Stimulated activated naive CD4-positive, alpha-beta T cell treated with Interleukin-2 at 50 U/mL for 16 hours (primary cell): ENCODE results near the gene TRABD2A.
A peak's percentile ranks its signal among the peaks of the same experiment; 100 is the strongest.

Experiments used
- DNase-seq: peaks from one replicate; lab custom pipeline; 2025; lab: John Stamatoyannopoulos, UW

Gene TRABD2A

GRCh38 chr2:84904151-84904550 lies 23.3 kb upstream of the TRABD2A start:
- DNase-seq: no peak

DNA sequence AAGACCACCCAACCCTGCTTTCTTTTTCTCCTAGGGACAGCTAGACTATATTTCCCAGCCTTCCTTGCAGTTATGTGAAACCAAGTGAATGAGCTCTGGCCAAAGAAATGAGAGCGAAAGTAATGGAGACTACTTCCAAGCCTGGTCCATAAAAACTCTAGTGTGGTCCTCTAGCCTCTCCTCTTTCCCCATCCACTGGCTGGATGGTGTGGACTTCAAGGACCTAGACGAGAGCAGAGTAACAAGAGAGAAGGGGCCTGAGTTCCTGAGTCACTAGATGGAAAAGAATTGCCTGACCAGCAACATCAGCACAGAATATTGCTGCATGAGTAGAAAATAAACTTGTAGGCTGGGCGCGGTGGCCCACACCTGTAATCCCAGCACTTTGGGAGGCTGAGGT lies 21.6 kb upstream of the TRABD2A start:
- DNase-seq: no peak

GRCh38 chr2:84901593-84902120 lies 20.8 kb upstream of the TRABD2A start:
- no peak for DNase-seq

DNA sequence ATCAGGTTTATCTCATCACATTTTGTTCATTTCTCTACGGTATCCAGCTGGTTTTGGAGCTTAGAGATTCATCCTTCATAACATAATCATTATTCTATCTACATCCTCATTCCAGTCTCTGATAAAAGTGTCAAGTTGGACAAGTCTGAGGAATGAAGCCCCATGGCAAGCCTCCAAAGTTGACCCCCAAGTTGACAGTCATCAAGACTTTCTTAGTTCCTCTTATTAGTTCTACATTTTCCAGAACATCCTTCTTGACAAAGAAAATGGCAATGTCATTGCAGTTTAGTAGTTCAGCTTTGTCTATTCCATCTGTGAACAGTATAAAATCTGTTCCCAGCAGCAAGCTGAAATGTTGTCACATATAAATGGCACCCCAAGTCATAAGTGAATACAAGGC lies 20.1 kb upstream of the TRABD2A start:
- DNase-seq: no peak

DNA sequence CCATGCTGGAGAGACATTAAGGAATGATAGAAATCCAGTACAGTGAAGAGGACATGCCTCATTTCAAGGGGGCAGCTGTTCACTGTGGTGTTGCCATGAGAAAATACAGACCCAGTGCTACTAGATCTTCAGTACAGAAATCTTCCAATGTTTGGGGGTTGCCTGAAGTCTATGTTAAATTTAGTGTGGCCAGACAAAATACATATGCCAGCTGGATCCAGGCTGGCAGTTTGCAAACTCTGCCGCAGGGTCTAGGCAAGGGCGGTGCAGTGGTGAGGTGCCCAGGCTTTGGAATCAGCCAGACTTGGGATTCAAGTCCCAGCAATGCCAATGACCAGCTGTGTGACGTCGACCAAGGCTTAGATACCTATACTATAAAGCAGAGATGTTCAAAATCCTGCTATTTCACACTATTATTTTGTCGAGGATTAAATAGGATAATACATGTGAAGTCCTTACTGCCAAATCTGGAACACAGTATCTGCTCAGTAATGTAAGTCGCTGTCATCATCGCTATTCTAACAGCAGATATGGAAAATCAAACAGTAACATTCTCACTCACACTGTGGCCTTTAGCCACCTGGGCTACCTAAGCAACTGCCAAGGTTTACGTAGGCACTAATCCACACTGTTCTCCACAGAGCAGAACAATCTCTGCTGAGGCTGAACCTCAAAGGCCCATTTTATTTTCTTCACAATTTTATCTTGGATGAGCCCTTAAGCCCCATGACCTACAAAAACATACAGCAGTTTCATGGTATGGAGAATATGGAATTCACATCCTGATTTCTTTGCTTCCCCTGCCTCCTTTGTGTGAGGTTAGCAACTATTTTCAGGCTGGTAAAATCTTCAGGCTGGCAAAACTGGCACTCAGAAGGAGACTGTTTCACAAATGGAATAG lies 18.7 kb upstream of the TRABD2A start:
- no peak for DNase-seq

DNA sequence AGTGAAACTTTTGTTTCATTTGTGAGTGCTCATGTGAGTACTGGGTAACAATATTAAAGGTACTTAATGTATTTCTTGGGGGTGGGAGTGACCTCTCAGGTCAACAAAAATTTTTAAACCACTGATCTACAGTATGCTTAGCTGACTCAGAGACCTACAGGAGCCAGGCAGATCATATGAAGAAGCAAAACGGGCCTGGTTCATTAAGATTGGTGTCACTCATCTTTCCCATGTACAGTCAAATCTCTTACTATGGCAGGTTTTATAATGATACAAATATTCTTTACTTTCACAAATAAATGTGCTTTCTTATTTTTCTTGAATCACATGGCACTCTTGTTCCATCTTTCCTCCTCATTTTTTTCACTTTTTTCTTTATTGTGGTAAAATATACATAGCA lies 16.9 kb upstream of the TRABD2A start:
- DNase-seq: no peak

GRCh38 chr2:84896567-84896966 lies 15.7 kb upstream of the TRABD2A start:
- no peak for DNase-seq

DNA sequence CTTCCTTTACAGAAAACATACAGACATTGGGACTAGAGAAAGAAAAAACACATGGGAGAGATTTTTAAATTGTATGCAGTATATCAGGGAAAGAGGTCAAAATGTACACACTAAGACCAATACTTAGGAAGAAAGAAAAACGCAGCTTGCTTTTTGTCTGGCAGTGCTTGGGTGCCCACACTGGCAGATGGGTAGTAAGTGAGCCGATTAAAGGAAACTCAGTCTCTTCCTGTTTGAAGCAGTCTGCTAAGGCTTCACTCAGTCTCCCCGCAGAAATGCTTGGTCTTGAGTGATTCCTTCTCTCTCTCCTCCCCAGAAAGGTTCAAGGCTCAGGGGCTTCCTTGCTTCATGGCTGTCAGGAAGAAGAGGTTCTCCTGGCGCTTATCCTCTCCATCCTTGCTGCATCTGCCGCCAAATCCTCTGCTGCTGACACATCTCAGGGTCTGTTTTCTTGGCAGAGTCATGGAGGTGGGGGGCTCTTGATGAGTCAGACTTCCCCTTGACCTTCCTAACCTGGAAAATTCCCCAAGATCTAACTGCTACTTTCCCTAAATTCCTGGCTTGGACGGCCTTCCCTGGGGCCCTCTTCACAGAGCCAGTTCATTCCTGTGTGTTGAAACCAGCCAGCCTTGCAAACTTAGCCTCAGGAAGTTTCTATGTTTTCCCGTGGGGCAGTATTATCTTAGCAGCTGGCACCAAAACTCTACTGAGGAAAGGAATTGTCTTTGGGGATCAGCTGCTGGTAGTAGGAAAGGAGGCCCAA lies 14.1 kb upstream of the TRABD2A start:
- DNase-seq: no peak

DNA sequence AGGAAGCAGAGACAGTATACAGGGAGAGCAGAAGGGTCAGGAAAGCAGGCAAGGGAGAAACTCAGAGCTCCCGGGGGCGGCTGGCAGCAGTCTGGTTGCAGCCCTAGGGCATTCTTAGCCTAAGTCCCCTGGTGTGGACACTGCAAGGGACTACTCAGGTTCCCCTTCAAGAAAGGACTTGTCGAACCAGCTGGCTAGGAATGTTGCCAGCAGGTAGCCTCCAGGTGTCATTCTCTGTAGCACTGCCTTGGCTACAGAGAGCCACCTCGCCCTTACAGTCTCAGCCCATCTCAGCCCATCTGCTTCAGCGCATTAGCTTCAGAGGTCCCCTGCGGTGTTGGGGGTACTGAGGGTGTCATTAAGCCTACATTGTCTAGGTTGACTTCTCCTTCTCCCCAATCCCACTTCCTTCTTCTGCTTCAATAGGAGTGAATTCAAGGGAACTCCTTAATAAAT lies 13.3 kb upstream of the TRABD2A start:
- no peak for DNase-seq

DNA sequence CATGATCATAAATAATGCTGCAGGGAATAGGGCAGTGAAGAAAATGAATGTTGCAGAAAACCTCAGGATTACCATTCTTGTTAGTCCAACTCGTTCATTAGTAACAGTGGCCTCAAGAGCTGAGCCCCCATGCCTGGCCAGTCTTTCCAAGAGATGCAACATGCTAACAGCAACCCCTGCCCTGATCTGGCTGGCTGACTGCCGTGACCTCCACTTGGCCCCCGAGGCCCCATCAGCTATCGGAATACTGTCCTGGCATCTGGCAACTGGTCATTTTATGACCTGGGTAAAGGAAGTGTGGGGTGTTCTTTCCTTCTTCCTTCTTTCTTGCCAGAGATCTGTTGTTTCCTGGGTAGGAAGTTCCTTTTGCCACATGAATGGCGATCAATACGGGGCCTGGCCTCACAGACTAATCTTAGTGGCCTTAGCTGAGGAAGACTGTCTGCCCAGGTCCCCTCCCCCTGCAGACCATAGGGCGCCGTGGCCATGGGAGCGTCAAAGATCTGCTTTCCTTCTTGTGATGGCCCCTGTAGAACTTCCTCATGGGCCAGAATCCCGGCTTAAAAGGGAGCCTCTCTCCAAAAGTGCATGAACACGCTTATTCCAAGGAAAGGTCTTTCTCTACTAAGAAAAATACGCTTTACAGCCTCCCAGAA lies 10.6 kb upstream of the TRABD2A start:
- no peak for DNase-seq

DNA sequence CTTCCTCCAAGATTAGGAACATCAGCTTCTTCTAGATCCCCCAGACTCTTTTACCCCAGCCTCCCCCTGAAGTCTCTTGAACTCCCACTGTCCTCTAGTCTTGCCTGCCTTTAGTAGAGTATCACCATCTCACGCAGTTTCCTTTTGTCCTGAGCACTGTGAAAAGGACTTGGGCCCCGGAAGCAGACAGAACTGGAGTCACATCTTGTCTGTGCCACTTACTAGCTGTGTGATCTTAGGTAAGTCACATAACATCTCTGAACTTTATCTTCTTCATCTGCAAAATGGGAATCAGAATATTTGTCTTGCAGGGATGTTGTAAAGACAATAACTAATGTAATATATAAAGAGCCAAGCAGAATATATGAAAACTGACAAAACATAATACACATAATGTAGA lies 8.4 kb upstream of the TRABD2A start:
- no peak for DNase-seq

- DNase-seq: peak; percentile 40
Measured at GRCh38 chr2:84888401-84889276, 7.8 kb upstream of the TRABD2A start.

- no peak for DNase-seq
Measured at GRCh38 chr2:84886791-84887190, 5.9 kb upstream of the TRABD2A start.

- DNase-seq: no peak
Measured at GRCh38 chr2:84885111-84885510, 4.2 kb upstream of the TRABD2A start.

- DNase-seq: no peak
Measured at GRCh38 chr2:84884449-84884848, 3.6 kb upstream of the TRABD2A start.

- DNase-seq: no peak
Measured at GRCh38 chr2:84882775-84883550, 2.1 kb upstream of the TRABD2A start.

DNA sequence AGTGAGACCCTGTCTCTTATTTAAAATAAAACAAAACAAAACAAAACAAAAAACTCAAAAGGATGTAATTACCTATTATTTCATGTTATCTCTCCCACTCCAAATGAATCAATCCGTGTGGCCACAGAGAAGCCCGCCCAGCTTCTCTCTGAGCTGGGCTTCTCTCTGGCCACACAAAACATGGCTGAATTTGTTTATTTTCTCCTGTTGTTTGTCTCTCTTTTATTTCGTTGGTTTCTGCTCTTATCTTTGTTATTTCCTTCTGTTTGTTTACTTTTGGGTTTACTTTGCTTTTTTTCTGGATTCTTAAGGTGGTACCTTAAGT lies 1.5 kb upstream of the TRABD2A start:
- no peak for DNase-seq

DNA sequence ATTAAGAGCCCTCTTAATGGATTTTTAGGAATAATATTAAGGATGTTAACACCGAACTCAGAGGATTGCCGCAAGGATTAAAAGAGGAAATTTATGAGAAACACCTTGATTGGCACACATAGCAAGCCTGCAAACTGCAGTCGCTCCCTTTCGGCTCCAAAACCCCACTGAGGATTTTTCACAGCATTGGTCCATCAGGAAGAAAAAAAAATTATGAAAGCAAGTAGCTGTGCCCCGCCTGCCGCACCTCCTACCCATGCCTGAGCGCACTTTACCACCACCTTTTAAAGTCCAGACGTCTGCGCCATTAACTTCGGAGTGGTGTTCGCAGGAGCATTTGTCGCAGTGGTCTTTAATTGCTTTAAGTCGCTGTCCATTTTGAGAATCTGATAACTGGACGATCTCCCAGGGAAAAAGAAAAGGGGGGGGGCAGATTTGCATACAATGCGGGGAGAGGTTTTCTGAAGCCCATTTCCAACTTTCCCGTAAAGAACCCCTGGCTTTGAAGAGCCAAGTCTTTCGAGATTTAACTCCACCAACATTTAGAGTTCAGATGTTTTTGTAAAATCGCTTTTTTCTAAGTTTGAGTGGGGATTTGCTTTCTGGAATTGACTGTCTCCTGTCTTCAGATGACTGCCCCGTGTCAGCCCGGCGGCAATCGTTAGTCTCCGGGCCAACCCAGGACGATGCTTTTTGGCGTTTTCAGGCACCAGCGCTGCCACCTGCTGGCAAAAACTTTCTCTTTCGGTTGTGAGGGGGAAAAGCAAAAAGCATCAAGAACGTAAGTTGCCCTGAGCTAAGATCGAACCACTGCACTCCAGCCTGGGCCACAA lies 913 bp upstream of the TRABD2A start:
- DNase-seq: peak; percentile 84

DNA sequence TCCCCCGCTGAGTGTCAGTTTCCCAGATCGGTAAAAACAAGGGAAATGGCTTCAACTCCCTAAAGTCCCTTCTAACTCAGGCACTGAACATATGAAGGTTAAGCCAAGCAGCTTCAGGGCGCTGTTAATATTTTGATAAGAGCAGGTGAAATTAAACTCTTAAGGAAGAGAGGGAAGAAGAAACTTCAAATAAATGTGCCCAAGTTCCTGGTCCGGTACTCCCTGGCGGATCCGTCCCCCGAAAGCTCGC lies 564 bp downstream of the TRABD2A start:
- DNase-seq: no peak
